ENCODE data around the gene MEX3B. TPM values are rescaled to one million over a fixed set of nuclear protein-coding genes. Genes with fewer than 3 reads are reported as not detected.
A peak's percentile ranks its signal among the peaks of the same experiment; 100 is the strongest.

Gene MEX3B
- under 1 TPM; 0.64 to 0.73 TPM for total RNA-seq

- CTCF ChIA-PET, result interaction anchor here (0.8 to 1.2 kb wide), 3 partner anchors 9 to 62 kb away, joined by 3 to 5 read pairs (median 3); no protein-coding TSS in a partner anchor
- peaks cover 43% of the 10 kb centered on the region for H3K27me3 Mint-ChIP-seq
- peak within 1 kb of the TSS; percentile 77 for H3K4me3 Mint-ChIP-seq
- DNase-seq (peak; percentile 95), ATAC-seq (peak; percentile 76)
- peak within 1 kb of the TSS; percentile 75 for H3K27ac Mint-ChIP-seq
- H3K4me1 Mint-ChIP-seq, result peaks cover 16% of the 10 kb centered on the region
- no peaks in the 10 kb centered on the region for H3K36me3 Mint-ChIP-seq
- no peaks in the 10 kb centered on the region for H3K9me3 Mint-ChIP-seq (ENCODE audit: low read depth)
Observed at GRCh38 chr15:82045892-82046665, at the start of gene MEX3B. Gene MEX3B, minus strand, starts transcription at chr15:82046018. Its CDS starts 313 bp downstream, at chr15:82045705.

DNA sequence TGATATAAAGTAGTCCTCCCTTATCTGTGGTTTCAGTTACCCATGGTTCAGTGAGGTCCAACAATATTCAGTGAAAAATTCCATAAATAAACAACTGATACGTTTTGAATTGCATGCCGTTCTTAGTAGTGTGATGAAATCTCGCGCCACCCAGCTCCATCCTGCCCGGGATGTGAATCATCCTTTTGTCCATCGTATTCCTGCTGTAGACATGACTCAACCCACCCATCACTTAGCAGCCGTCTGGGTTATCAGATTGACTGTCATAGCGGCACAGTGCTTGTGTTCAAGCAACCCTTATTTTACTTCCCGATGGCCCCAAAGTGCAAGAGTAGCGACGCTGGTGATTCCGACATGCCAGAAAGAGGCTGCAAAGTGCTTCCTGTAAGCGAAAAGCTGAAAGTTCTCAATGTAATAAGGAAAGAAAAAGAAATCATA, 48.0 kb upstream of the MEX3B start:
- Mint-ChIP-seq H3K4me3 (no peak overlapping the region), H3K36me3 (no peaks in the 10 kb centered on the region), H3K27me3 (peaks cover 2% of the 10 kb centered on the region), H3K27ac (no peak overlapping the region), H3K9me3 (ENCODE audit: low read depth) (no peaks in the 10 kb centered on the region), H3K4me1 (no peaks in the 10 kb centered on the region)
- CTCF ChIA-PET, result no interaction called here
- ATAC-seq (no peak), DNase-seq (no peak)

- H3K4me1 Mint-ChIP-seq, result no peaks in the 10 kb centered on the region
- no peak overlapping the region for H3K4me3 Mint-ChIP-seq
- DNase-seq (no peak), ATAC-seq (no peak)
- CTCF ChIA-PET, result no interaction called here
- H3K36me3 Mint-ChIP-seq, result no peaks in the 10 kb centered on the region
- H3K27ac Mint-ChIP-seq, result no peak overlapping the region
- H3K9me3 Mint-ChIP-seq (ENCODE audit: low read depth), result no peaks in the 10 kb centered on the region
- peaks cover 2% of the 10 kb centered on the region for H3K27me3 Mint-ChIP-seq
Observed at GRCh38 chr15:82093325-82093724, 47.5 kb upstream of the MEX3B start.

DNA sequence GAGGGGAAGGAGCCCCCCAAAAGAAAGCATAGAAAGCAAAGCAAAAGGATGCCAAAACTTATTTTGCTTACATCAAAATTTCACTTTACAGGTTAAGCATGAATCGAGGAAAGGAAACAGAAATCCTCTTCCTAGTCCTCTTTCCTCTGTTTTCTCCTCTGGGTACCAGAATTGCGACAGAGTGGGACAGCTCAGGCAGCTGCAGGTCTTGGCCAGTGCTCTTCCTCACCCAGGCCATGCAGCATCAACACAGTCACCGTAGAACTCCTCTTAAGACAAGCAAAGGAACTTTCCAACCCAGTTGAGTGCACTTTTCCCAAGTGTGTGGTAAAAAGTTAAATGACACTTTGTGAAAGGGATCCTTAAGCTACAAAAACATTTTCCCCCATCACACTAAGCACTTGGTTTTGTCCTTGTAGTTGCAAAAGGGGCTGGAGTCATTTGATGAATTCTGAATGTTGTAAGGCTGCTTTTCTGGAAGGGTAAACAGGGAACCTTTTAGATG, 45.9 kb upstream of the MEX3B start:
- CTCF ChIA-PET, result no interaction called here
- no peaks in the 10 kb centered on the region for H3K4me1 Mint-ChIP-seq
- no peaks in the 10 kb centered on the region for H3K36me3 Mint-ChIP-seq
- H3K27me3 Mint-ChIP-seq, result peaks cover 2% of the 10 kb centered on the region
- ATAC-seq (no peak), DNase-seq (no peak)
- H3K9me3 Mint-ChIP-seq (ENCODE audit: low read depth), result no peaks in the 10 kb centered on the region
- no peak overlapping the region for H3K4me3 Mint-ChIP-seq
- H3K27ac Mint-ChIP-seq, result no peak overlapping the region

GRCh38 chr15:82086243-82086995, 40.6 kb upstream of the MEX3B start:
- ATAC-seq, result no peak
- no peaks in the 10 kb centered on the region for H3K36me3 Mint-ChIP-seq
- DNase-seq, result no peak
- CTCF ChIA-PET, result no interaction called here
- no peak overlapping the region for H3K27ac Mint-ChIP-seq
- peaks cover 4% of the 10 kb centered on the region for H3K27me3 Mint-ChIP-seq
- no peak overlapping the region for H3K4me3 Mint-ChIP-seq
- H3K9me3 Mint-ChIP-seq (ENCODE audit: low read depth), result no peaks in the 10 kb centered on the region
- H3K4me1 Mint-ChIP-seq, result no peaks in the 10 kb centered on the region

- DNase-seq, result no peak
- peaks cover 4% of the 10 kb centered on the region for H3K27me3 Mint-ChIP-seq
- H3K4me3 Mint-ChIP-seq, result no peak overlapping the region
- no peaks in the 10 kb centered on the region for H3K36me3 Mint-ChIP-seq
- no peaks in the 10 kb centered on the region for H3K4me1 Mint-ChIP-seq
- CTCF ChIA-PET, result no interaction called here
- no peak overlapping the region for H3K27ac Mint-ChIP-seq
- H3K9me3 Mint-ChIP-seq (ENCODE audit: low read depth), result no peaks in the 10 kb centered on the region
- ATAC-seq, result no peak
Observed at GRCh38 chr15:82081914-82082762, 36.3 kb upstream of the MEX3B start.

GRCh38 chr15:82080774-82081173, 35.0 kb upstream of the MEX3B start:
- Mint-ChIP-seq H3K27me3 (peaks cover 8% of the 10 kb centered on the region), H3K27ac (no peak overlapping the region), H3K36me3 (no peaks in the 10 kb centered on the region), H3K4me3 (no peak overlapping the region), H3K4me1 (no peaks in the 10 kb centered on the region), H3K9me3 (ENCODE audit: low read depth) (no peaks in the 10 kb centered on the region)
- CTCF ChIA-PET, result no interaction called here
- ATAC-seq, result no peak
- DNase-seq, result no peak

DNA sequence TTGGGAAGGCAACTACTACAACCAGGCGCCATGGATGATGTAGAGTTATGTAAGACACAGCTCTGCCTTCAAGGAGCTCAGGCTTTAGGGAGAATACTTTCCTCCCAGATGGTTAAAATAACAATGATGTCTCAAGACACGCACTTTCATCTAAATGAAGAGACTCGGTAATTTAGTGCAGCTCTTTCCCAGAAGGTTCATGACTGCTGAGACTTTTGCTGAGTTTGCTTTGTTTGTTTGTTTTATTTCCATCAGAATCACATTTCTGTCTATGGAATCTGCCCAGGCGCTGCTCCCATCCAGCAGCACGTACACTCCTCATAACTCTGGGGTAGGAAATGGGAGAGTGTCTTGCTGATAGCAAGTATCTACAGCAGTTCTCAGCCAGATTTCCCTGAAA, 33.9 kb upstream of the MEX3B start:
- ATAC-seq, result no peak
- DNase-seq, result no peak
- Mint-ChIP-seq H3K4me1 (no peaks in the 10 kb centered on the region), H3K27me3 (peaks cover 8% of the 10 kb centered on the region), H3K27ac (no peak overlapping the region), H3K36me3 (no peaks in the 10 kb centered on the region), H3K4me3 (no peak overlapping the region), H3K9me3 (ENCODE audit: low read depth) (no peaks in the 10 kb centered on the region)
- CTCF ChIA-PET, result no interaction called here

- Mint-ChIP-seq H3K9me3 (ENCODE audit: low read depth) (no peaks in the 10 kb centered on the region), H3K36me3 (no peaks in the 10 kb centered on the region), H3K27ac (no peak overlapping the region), H3K4me1 (no peaks in the 10 kb centered on the region), H3K27me3 (peaks cover 12% of the 10 kb centered on the region), H3K4me3 (no peak overlapping the region)
- DNase-seq (no peak), ATAC-seq (no peak)
- CTCF ChIA-PET, result interaction anchor here (1.7 kb wide), 1 partner anchor 12 kb away, joined by 4 read pairs; no protein-coding TSS in a partner anchor
Observed at GRCh38 chr15:82074610-82075009, 28.8 kb upstream of the MEX3B start.

DNA sequence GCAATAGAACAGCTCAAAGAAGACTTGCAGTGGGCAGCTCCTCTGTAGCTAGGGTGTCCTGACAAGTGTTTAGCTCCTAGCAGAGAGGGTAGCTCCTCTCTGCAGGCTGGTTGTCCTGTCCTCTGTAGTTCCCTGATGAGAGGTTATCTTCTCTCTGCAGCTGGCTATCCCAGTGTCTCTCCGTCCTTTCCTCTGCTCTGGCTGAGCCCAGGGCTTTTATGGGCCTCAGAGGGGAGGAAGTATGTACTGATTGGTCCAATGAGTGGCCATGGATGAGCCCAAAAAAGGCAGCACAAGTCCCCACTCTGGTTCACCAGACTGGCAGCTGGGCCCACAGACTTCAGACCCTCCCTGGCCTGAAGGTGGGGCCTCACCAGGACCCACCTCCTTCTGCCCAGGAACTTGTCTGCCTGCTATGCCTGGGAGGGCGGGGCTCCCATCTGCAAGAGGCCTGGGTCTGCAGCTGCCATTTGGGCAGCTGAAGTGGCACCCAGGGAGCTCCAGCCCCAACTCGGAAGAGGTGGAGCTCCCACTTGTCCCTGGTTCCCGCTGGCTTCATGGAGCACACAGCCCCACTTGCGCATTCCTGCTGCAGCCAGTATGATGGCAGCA, 27.2 kb upstream of the MEX3B start:
- Mint-ChIP-seq H3K4me1 (no peaks in the 10 kb centered on the region), H3K36me3 (no peaks in the 10 kb centered on the region), H3K27me3 (peaks cover 12% of the 10 kb centered on the region), H3K9me3 (ENCODE audit: low read depth) (no peaks in the 10 kb centered on the region), H3K4me3 (no peak overlapping the region), H3K27ac (no peak overlapping the region)
- CTCF ChIA-PET, result interaction anchor here (0.8 kb wide), 1 partner anchor 10 kb away, joined by 3 read pairs; no protein-coding TSS in a partner anchor
- DNase-seq (no peak), ATAC-seq (no peak)

GRCh38 chr15:82066455-82066854, 20.6 kb upstream of the MEX3B start:
- H3K4me1 Mint-ChIP-seq, result no peaks in the 10 kb centered on the region
- H3K9me3 Mint-ChIP-seq (ENCODE audit: low read depth), result no peaks in the 10 kb centered on the region
- CTCF ChIA-PET, result no interaction called here
- peaks cover 24% of the 10 kb centered on the region for H3K27me3 Mint-ChIP-seq
- H3K27ac Mint-ChIP-seq, result no peak overlapping the region
- H3K4me3 Mint-ChIP-seq, result no peak overlapping the region
- DNase-seq (no peak), ATAC-seq (no peak)
- H3K36me3 Mint-ChIP-seq, result no peaks in the 10 kb centered on the region

- ATAC-seq (no peak), DNase-seq (no peak)
- Mint-ChIP-seq H3K27ac (no peak overlapping the region), H3K9me3 (ENCODE audit: low read depth) (no peaks in the 10 kb centered on the region), H3K27me3 (peaks cover 29% of the 10 kb centered on the region), H3K4me1 (no peaks in the 10 kb centered on the region), H3K36me3 (no peaks in the 10 kb centered on the region), H3K4me3 (no peak overlapping the region)
- CTCF ChIA-PET, result no interaction called here
Observed at GRCh38 chr15:82064824-82065223, 19.0 kb upstream of the MEX3B start.

Measured in activated CD8-positive, alpha-beta memory T cell treated with anti-CD3 and anti-CD28 coated beads, Interleukin-2, amount 10 ng/mL, durations not matched to agents 7 days and 5 days (primary cell).